ENCODE measurements around the gene CCDC148.
"Not testable (repeated sequence)": the region's sequence is repeated elsewhere in the genome, so short reads cannot be mapped to it uniquely, and the experiment has no call there.

The CCDC148 gene

DNA sequence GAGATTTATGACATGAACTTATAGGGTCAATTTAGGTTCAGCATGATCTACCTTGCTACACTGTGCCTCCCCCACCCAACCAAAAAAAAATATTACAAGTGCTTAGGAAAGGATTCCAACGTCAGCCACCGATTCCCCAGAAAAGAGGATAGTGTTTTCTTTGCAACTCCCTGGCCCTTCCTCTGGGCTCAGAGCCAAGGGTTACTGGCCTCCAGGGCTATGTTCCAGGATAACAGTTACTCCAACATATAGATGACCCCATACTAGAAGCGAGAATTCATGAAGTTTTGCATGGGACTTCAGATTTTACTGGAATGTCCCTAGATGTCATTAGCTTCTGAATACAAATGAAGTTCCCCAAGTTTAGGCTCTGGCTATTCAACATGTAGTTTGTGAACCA lies 182.8 kb downstream of the CCDC148 start:
- no peak for DNase-seq

- DNase-seq: no peak
Observed at GRCh38 chr2:158270536-158270935, 186.0 kb downstream of the CCDC148 start.

- DNase-seq: no peak
Observed at GRCh38 chr2:158269143-158269542, 187.4 kb downstream of the CCDC148 start.

DNA sequence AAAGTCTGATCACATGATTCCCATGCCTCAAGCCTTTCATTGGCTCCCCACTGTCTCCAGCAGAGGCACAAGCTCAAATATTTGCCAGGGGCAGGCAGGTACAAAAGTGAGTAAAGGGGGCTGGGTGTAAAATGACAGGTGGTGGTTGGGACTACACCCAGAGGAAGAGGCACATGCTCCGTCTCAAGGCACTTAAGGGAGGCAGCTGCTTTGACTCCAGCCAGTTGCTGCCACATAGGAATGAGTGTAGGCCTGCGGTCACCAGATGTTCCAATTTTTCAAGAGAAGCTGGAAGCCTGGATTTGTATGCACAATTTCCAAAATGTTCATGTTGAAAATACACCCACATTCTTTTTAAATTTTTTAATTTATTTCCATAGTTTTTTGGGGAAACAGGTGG lies 190.4 kb downstream of the CCDC148 start:
- no peak for DNase-seq

DNA sequence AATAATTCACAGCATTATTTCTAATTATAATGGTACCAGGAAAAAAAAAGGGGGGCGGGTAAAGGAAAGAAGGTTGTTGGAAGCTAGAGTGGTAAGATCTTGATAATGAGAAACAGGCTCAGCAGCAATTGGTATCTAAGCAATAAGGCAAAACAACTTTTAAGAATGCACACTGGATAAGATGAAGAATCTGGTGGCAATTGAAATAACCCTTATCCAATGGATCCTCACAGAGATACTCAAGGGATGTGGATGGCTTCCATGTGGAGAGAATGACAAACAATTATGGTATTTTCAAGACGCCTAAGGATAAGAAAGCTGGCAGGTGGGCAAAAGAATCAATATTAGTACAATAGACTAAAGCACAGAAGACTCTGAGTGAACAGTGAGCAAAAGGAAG lies 201.3 kb downstream of the CCDC148 start:
- DNase-seq: no peak

- no peak for DNase-seq
Observed at GRCh38 chr2:158253170-158253569, 203.4 kb downstream of the CCDC148 start.

- DNase-seq: no peak
Observed at GRCh38 chr2:158251356-158251755, 205.2 kb downstream of the CCDC148 start.

- DNase-seq: no peak
Observed at GRCh38 chr2:158243392-158243791, 213.2 kb downstream of the CCDC148 start.

GRCh38 chr2:158242280-158242679 lies 214.3 kb downstream of the CCDC148 start:
- no peak for DNase-seq

DNA sequence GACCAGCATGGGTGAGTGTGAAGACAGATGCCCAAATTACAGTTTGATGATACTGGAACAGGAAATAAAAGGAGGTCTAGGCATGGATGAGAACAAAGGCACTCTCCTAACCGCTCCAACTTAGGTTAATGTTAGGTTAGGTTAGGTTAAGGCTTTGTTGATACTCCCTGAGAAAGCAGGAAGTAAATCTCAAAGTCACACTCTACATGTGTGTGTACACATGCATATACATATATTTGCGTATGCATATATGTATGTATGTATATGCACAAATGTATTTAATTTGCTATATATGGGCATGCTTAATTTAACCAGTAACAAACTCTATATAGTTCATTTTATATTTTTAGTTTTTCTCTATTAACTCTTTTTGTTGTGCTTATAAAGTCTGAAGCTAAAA lies 215.6 kb downstream of the CCDC148 start:
- no peak for DNase-seq

- DNase-seq: no peak
Observed at GRCh38 chr2:158239271-158239670, 217.3 kb downstream of the CCDC148 start.

GRCh38 chr2:158234497-158234896 lies 222.1 kb downstream of the CCDC148 start:
- DNase-seq: no peak

GRCh38 chr2:158232476-158232875 lies 224.1 kb downstream of the CCDC148 start:
- DNase-seq: no peak

- DNase-seq: peak; percentile 80
Observed at GRCh38 chr2:158228943-158229508, 227.5 kb downstream of the CCDC148 start.

DNA sequence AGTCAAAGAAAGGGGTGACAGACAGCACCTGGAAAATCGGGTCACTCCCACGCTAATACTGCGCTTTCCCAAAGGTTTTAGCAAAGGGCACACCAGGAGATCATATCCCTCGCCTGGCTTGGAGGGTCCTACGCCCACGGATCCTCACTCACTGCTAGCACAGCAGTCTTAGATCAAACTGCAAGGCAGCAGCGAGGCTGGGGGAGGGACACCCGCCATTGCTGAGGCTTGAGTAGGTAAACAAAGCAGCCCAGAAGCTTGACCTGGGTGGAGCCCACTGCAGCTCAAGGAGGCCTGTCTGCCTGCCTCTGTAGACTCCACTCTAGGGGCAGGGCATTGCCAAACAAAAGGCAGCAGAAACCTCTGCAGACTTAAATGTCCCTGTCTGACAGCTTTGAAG lies 233.5 kb downstream of the CCDC148 start:
- DNase-seq: not testable (repeated sequence)

DNA sequence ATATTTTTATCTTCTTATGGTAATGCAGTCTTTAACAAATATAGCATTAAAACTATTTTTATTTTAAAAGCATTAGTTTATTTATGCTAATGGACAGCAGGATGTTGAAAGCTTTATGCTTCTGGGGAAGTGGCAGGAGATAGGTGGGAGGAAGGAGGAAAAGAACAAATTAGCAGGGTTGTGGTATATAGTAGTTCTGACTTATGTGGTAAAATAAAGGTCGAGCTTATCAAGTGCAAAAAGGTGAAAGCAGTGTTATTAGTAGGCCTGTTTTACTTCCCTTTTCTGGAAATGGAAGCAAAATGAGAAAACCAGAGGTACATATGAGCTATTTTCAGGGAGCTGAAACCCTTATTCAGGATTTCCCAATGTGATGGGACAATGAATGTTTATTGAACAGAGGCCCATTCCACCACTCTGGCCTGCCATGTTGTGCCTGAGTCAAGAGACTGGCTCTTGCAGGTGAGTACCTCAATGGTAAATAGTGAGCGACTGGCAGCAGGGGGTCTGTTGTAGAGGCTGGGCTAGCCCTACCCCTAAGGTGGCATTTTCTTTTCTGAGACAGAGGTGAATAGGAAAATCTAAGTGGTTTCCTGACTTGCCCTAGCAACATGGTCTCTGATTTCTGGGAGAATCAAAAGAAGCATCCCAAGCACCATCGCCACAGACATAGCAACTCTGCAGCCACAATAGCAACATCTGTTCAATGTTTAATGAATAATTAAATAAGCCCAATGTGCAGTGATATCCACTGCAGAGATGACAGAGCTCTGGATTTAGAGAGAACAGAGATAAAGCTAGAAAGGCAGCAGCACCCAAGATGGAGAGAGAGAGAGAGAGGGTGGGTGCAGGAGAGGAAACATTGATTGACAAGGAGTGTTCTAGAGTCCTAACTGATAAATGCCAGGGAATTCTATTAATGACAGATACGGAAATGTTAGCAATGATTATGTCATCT lies 235.2 kb downstream of the CCDC148 start:
- peak; percentile 55 for DNase-seq

DNA sequence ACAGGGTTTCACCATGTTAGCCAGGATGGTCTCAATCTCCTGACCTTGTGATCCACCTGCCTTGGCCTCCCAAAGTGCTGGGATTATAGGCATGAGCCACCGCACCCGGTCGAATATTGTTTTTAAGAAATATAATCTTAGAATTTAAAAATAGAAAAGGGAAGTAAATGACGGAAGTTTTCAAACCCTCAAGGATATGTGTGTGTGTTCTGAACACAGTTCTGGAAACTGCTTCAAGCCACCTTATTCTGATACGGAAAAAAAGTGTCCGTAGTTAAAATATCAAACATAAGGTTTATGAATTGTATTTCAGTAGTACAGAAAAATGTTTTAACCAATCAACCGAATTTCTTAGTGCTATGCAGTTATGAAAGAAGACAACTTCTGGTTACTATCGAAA lies 239.0 kb downstream of the CCDC148 start:
- peak; percentile 45 for DNase-seq

- DNase-seq: peak; percentile 82
Observed at GRCh38 chr2:158214431-158214830, 242.1 kb downstream of the CCDC148 start.

- DNase-seq: peak; percentile 16
Observed at GRCh38 chr2:158213773-158214172, 242.8 kb downstream of the CCDC148 start.

DNA sequence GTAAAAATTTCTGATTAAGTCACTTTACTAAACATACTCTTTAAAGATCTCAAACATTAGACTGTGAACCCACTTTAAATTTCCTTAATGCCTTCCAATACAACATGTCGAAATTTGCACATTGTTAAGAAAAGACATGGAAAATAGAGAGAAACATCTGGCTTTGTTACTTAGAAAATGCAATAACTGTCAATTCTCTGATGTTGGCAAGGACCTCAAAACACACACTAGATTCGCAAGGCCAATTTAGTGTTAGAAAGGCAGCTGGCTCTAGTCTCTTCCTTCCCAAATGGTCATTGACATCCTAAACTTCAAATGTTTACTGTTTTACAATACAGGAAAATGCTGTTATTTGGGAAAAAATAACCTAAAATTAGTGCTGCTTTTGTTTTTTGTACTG lies 244.3 kb downstream of the CCDC148 start:
- DNase-seq: no peak

GRCh38 chr2:158211502-158211901 lies 245.1 kb downstream of the CCDC148 start:
- no peak for DNase-seq

DNA sequence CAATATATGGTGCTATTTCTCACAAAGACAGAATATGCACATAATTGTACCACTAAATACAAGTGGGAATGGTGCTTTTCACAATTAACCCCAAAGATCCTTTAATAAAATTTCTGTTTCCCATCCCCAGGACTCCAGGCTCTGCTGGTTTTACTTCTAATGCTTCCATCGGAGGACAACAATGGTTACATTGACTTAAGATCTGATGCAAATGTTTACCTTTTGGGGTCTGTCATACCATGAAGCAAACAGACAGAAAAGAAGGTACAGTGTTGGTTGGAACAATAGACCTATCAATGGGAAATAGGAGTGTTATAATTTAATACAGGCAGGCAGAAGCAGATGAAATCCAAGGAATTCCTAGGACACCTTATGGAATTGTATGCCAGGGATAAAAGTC lies 249.2 kb downstream of the CCDC148 start:
- DNase-seq: no peak

DNA sequence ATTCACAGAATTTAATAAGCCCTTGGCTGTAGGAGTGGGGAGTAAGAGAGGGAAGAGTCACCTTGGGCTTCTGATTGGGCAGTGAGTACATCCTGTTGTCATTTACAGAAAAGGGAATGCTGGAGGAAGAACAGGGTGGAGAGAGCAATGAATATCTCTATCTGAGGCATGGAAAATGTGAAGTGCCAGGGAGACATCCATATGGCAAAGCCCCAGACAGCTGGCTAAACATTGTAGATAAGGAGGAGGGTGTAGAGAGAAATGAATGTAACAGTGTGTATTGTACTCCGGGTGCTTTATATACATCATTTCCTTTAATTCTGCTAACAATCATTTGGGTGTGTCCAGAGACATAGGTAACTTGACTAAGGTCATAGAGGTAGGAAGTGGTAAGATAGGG lies 251.3 kb downstream of the CCDC148 start:
- no peak for DNase-seq

- no peak for DNase-seq
Observed at GRCh38 chr2:158204741-158205165, 251.8 kb downstream of the CCDC148 start.
